KMS-11 (cell line): ENCODE results near the gene MAP2K2.
"Not testable (repeated sequence)": the region's sequence is repeated elsewhere in the genome, so short reads cannot be mapped to it uniquely, and the experiment has no call there.

Experiments
- H2AFZ ChIP-seq: fragments of 200-600 bp; sonication (generic); 2 replicates; pipeline ENCODE4 v1.6.1; 2016; ENCODE audit warnings: antibody characterized with exemption, mixed run types, low read depth
- H3K27ac ChIP-seq: fragments of 200-600 bp; sonication (generic); 2 replicates; pipeline ENCODE4 v1.6.1; 2016; ENCODE audit warnings: mild to moderate bottlenecking, mixed run types
- H3K27me3 ChIP-seq: fragments of 200-600 bp; sonication (generic); 2 replicates; pipeline ENCODE4 v1.6.1; 2017; ENCODE audit warnings: mild to moderate bottlenecking, low read depth, mixed run types, moderate library complexity; ENCODE audit not compliant: insufficient read depth
- H3K36me3 ChIP-seq: fragments of 200-600 bp; sonication (generic); 2 replicates; pipeline ENCODE4 v1.6.1; 2017; ENCODE audit warnings: mild to moderate bottlenecking, mixed run types; ENCODE audit not compliant: insufficient read depth
- H3K4me1 ChIP-seq: fragments of 200-600 bp; sonication (generic); 2 replicates; pipeline ENCODE4 v1.6.1; 2016; ENCODE audit warnings: mild to moderate bottlenecking, low read depth, mixed run types; ENCODE audit not compliant: poor library complexity, severe bottlenecking
- H3K4me2 ChIP-seq: fragments of 200-600 bp; sonication (generic); 2 replicates; pipeline ENCODE4 v1.7.0; 2016; ENCODE audit warnings: mild to moderate bottlenecking, mixed run types
- H3K4me3 ChIP-seq: fragments of 200-600 bp; sonication (generic); IDR thresholded peaks from 2 replicates; pipeline ENCODE4 v1.6.1; 2017; ENCODE audit warnings: low read depth, low read length, mixed read lengths; ENCODE audit not compliant: insufficient read depth
- H3K79me2 ChIP-seq: fragments of 200-600 bp; sonication (generic); 2 replicates; pipeline ENCODE4 v1.6.1; 2016; ENCODE audit warnings: low read depth, mixed run types; ENCODE audit not compliant: insufficient read depth
- H3K9ac ChIP-seq: fragments of 200-600 bp; sonication (generic); 2 replicates; pipeline ENCODE4 v1.6.1; 2016; ENCODE audit warnings: mild to moderate bottlenecking, mixed run types
- H4K20me1 ChIP-seq: fragments of 200-600 bp; sonication (generic); 2 replicates; pipeline ENCODE4 v1.6.1; 2016; ENCODE audit warnings: mild to moderate bottlenecking, mixed run types; ENCODE audit not compliant: insufficient read depth
- TF ChIP-seq, protein P1 (sequence below): fragments of 200-600 bp; sonication (generic); conservative IDR thresholded peaks from 2 replicates; pipeline ENCODE4 v1.6.1; 2017; ENCODE audit warnings: low read depth, mild to moderate bottlenecking, antibody characterized with exemption, low read length, moderate library complexity, mixed read lengths

MAP2K2 gene

GRCh38 chr19:4140237-4140711, 16.4 kb upstream of the MAP2K2 start:
- peaks cover 58% of the 10 kb centered on the region for H3K27me3 ChIP-seq
- H4K20me1 ChIP-seq: no peaks in the 10 kb centered on the region
- H3K36me3 ChIP-seq: no peaks in the 10 kb centered on the region
- no peak overlapping the region for H2AFZ ChIP-seq
- no peak overlapping the region for H3K27ac ChIP-seq
- no peak overlapping the region for H3K4me2 ChIP-seq
- H3K79me2 ChIP-seq: no peaks in the 10 kb centered on the region
- TF ChIP-seq, protein P1, sequence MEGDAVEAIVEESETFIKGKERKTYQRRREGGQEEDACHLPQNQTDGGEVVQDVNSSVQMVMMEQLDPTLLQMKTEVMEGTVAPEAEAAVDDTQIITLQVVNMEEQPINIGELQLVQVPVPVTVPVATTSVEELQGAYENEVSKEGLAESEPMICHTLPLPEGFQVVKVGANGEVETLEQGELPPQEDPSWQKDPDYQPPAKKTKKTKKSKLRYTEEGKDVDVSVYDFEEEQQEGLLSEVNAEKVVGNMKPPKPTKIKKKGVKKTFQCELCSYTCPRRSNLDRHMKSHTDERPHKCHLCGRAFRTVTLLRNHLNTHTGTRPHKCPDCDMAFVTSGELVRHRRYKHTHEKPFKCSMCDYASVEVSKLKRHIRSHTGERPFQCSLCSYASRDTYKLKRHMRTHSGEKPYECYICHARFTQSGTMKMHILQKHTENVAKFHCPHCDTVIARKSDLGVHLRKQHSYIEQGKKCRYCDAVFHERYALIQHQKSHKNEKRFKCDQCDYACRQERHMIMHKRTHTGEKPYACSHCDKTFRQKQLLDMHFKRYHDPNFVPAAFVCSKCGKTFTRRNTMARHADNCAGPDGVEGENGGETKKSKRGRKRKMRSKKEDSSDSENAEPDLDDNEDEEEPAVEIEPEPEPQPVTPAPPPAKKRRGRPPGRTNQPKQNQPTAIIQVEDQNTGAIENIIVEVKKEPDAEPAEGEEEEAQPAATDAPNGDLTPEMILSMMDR: no peak; the same call in none of the 2 replicates
- no peak overlapping the region for H3K9ac ChIP-seq
- H3K4me1 ChIP-seq: peaks cover 4% of the 10 kb centered on the region
- H3K4me3 ChIP-seq: no peak overlapping the region

GRCh38 chr19:4139614-4140236, 15.8 kb upstream of the MAP2K2 start:
- peaks cover 60% of the 10 kb centered on the region for H3K27me3 ChIP-seq
- H3K79me2 ChIP-seq: no peaks in the 10 kb centered on the region
- H2AFZ ChIP-seq: no peak overlapping the region
- no peak overlapping the region for H3K4me2 ChIP-seq
- peaks cover 4% of the 10 kb centered on the region for H3K4me1 ChIP-seq
- H3K27ac ChIP-seq: no peak overlapping the region
- no peak overlapping the region for H3K4me3 ChIP-seq
- no peaks in the 10 kb centered on the region for H3K36me3 ChIP-seq
- TF ChIP-seq, protein P1: peak; percentile 77
- H4K20me1 ChIP-seq: no peaks in the 10 kb centered on the region
- H3K9ac ChIP-seq: no peak overlapping the region

- Histone ChIP-seq H2AFZ (no peak overlapping the region), H3K4me1 (peaks cover 4% of the 10 kb centered on the region), H3K9ac (no peak overlapping the region), H3K27me3 (peaks cover 60% of the 10 kb centered on the region), H4K20me1 (no peaks in the 10 kb centered on the region), H3K4me3 (no peak overlapping the region), H3K4me2 (no peak overlapping the region), H3K27ac (no peak overlapping the region), H3K79me2 (no peaks in the 10 kb centered on the region), H3K36me3 (no peaks in the 10 kb centered on the region)
- TF ChIP-seq, protein P1: no peak
Measured at GRCh38 chr19:4138445-4138844, 14.5 kb upstream of the MAP2K2 start.

DNA sequence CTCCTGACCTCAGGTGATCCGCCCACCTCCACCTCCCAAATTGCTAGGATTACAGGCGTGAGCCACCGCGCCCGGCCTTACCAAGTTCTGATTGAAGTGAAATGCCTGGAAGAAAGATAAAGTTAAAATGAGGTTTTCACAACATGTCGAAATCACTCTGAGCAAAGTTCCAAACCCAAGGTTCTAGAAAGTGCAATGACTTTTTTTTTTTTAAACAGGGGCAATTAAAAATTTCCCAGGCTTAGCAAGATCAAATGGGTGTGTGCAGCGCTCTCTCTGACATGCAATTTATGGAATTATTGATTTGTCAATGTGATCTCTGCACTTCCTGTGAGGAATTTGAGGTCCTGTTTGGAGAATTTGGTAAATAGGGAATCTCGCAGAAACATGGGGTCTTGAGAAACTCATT, 12.8 kb upstream of the MAP2K2 start:
- no peak overlapping the region for H3K27ac ChIP-seq
- H3K9ac ChIP-seq: no peak overlapping the region
- H3K4me2 ChIP-seq: no peak overlapping the region
- peaks cover 51% of the 10 kb centered on the region for H3K27me3 ChIP-seq
- TF ChIP-seq, protein P1: no peak
- no peak overlapping the region for H2AFZ ChIP-seq
- H3K4me3 ChIP-seq: no peak overlapping the region
- H3K4me1 ChIP-seq: peaks cover 4% of the 10 kb centered on the region
- no peaks in the 10 kb centered on the region for H3K36me3 ChIP-seq
- no peaks in the 10 kb centered on the region for H3K79me2 ChIP-seq
- H4K20me1 ChIP-seq: no peaks in the 10 kb centered on the region

- H3K27ac ChIP-seq, H3K36me3 ChIP-seq, H3K4me1 ChIP-seq, H3K9ac ChIP-seq, H3K4me2 ChIP-seq, H3K79me2 ChIP-seq, H2AFZ ChIP-seq, H3K4me3 ChIP-seq, H4K20me1 ChIP-seq: not testable (repeated sequence)
- peaks cover 40% of the 10 kb centered on the region; the same call in 1 of the 2 replicates for H3K27me3 ChIP-seq
Measured at GRCh38 chr19:4135386-4135785, 11.5 kb upstream of the MAP2K2 start.
